Measurements from ENCODE around the gene NGEF.

NGEF gene

DNA sequence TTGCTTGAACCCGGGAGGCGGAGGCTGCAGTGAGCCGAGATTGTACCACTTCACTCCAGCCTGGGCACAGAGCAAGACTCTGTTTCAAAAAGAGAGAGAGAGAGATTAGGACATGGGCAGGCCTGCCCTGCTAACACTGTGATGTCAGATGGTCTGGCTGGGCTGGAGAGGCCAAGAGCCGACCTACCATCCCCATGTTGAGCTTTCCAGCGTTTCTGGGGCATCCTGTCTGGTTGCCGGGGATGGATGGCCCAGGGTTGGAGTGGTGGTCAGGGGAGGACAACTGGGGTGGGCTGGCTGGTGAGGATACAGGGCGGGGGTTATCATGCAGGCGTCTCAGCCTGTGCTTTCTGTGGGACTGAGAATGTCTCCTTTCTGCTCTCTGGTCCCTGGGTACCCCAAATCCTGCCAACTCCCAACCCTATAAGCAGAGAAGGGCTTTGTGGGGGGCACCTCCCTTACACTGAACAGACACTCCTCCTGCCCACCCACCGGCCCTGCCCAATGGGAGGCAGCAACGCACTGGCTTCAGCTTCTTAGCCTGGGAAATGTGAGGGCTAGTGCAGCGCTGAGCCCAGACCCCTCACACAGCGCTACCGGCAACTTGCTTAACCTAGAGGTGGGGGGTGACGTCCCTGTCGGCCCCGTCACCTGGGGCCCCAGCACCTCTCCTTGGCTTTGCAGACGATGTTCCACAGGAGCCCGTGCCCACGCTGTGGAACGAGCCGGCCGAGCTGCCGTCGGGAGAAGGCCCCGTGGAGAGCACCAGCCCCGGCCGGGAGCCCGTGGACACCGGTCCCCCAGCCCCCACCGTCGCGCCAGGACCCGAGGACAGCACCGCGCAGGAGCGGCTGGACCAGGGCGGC is 137.6 kb downstream of the NGEF start:
- DNase-seq (ENCODE audit: extremely low read depth in 1 of 2, low read depth in 1 of 2), result no peak

DNA sequence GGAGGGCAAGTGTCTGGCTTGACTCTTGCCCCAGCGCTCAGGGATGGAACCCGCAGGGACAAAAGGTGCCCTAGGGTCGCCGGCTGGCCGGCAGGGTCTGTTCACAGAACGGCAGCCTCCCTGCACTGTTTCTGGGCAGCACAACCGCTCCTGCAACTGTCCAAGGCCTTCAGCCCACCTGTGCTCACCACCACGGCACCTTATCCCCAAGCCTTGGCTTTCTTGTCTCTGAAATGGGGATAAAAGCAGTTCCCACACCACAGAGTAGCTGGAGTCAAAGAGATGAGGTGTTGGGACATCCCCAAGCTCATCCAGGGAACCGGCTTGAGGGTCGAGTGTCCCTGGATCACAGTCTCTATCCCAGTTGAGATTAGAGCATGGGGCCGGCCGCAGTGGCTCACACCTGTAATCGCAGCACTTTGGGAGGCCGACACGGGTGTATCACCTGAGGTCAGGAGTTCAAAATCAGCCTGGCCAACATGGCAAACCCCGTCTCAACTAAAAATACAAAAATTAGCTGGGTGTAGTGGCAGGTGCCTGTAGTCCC is 138.3 kb downstream of the NGEF start:
- no peak for DNase-seq (ENCODE audit: extremely low read depth in 1 of 2, low read depth in 1 of 2)

DNA sequence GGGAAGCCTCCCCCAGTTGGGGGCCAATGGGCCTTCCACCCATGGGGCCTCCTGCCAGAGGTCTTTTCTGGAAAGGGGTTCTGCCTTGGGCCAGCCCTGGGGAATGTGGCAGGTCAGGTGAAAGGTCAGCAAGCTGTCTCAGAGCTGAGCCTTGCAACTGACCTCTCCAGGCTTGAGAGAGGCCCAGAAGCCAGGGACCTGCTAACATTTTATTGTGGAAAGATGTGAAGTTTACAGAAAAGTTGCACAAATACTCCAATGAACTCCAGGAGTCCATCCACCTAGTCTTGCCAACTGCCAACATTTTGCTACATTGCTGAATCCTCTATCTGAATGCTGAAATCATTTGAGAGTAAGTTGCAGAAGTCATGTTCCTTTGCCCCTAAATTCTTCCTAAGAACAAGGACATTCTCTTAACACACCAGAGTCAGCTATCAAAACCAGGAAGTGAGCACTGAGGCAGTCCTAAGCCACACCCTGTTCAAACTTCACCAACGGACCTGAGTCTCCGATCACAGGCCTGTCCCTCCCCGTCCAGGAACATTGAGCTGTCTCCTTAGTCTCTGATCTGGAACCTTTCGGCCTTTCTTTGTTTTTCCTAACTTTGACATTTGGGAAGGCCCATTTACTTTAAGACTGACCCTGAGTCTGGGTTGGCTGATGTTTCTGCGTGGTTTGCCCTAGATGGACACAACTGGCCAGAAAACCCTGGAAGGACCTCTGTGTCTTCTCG is 139.0 kb downstream of the NGEF start:
- DNase-seq (ENCODE audit: extremely low read depth in 1 of 2, low read depth in 1 of 2), result no peak

GRCh38 chr2:232873292-232873908 is 139.7 kb downstream of the NGEF start:
- DNase-seq (ENCODE audit: extremely low read depth in 1 of 2, low read depth in 1 of 2), result no peak

DNA sequence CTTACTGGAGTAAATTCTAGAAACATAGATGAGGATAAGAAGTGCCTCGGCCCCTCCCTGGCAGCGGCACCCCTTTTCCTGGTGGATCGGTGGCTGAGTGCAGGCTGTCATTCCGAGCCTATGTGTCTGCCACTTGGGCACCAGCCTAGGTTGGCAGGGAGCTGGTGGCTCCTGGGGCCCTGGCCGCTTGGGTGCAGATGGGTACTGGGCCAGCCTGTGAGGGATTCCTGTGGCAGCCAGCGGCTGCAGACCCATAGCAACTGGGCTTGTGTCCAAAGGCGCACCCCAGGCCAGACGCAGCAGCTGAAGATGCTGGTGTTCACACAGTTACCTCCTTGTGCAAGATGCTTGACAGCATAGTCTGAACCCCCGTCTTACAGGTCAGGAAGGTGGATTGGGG is 140.2 kb downstream of the NGEF start:
- no peak for DNase-seq (ENCODE audit: extremely low read depth in 1 of 2, low read depth in 1 of 2)

DNA sequence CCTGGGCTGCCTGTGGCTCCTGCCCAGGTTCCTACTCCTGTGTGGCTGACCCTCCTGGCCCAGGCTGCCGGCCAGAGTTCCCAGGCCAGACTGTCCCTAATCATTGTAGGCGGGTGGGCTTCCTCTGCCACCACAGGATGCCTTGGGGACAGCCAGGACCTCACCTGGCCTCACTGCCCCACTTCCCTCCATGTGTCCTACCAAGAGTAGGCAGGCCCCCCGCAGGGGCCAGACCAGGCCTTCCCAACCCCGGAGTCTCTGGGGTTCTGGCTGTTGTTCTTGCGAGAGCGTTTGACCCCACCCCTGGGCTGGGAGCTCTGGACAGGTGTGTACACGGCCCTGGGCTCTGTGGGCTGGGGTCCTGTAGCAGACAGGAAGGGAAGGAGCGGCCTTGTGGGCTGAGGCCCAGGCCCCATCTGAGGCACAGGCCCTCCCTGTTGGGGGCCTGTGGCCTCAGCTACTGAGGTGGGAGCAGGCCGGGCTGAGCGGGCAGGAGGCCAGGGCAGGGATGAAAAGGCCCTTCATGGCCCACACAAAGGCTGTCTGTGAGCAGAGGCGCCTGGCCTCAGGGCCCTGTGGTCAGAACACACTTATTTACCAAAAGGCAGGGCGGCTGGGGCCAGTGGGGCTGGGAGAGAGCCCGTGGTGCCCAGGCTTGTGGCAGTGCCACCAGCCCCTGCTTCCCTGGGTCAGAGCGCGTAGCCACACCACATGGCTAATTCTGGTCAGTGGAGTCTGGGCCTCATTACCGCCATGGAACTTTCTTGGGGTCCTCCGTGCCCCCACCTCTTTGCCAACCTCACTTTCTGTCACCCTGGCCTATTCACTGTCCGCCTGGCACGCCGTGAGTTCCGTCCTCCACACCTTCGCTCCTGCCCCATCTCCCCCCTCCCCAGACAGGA is 141.0 kb downstream of the NGEF start:
- DNase-seq (ENCODE audit: extremely low read depth in 1 of 2, low read depth in 1 of 2), result no peak

- no peak for DNase-seq (ENCODE audit: extremely low read depth in 1 of 2, low read depth in 1 of 2)
These were observed 141.6 kb downstream of the NGEF start for GRCh38 chr2:232871418-232871834.

DNA sequence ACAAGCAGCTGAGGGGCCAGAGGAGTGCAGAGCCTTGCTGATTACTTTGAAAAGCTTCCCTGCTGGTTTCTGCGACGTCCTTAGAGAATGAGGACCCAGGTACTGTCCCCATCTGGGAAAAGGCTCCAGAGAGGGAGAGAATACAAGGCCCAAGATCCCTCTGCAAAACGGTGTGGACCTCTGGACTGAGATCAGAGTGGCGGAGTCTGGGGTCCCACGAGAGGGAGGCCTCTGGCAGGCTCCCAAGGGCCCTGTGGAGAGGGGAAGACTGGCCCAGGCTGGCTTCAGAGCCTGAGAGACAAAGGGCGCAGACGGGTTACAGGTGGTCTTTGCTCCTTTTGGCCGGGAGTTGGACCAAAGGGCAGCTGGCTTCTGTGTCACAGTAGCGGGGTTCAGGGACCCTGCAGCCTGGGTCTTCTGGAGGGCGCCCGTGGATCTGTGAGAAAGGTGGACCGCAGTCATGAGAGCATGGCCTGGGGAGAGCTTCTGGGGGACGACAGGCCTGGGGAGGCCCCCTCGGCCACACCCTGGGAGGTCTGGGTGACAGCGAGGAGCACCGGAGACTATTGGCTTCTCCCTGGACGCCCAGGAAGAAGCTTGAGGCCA is 142.2 kb downstream of the NGEF start:
- no peak for DNase-seq (ENCODE audit: extremely low read depth in 1 of 2, low read depth in 1 of 2)

GRCh38 chr2:232870018-232870765 is 142.9 kb downstream of the NGEF start, which contains the start of gene SNORC:
TSS of gene SNORC (plus strand) at chr2:232870264. CDS start at chr2:232870342, 78 bp downstream.
- DNase-seq (ENCODE audit: extremely low read depth in 1 of 2, low read depth in 1 of 2), result no peak

- no peak for DNase-seq (ENCODE audit: extremely low read depth in 1 of 2, low read depth in 1 of 2)
These were observed 143.7 kb downstream of the NGEF start for GRCh38 chr2:232869138-232870017.

DNA sequence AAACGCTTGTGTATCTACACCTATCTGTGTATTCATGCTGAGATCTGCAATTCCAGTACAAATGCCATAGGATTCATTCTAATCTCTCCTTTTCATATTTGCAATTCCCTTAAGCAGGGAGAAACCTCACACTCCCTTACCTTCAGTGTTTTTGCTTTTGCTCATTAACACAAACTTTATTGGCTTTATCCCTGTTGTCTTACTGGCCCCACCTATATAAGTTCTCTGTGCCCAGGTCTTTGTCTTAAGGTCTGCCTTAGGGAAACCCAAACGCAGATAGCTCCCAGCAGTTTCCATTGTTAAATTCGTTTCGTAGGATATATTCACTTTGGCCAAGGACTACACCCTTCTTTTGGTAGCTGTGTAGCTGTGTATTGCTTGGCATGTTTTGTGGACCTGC is 147.0 kb downstream of the NGEF start:
- DNase-seq (ENCODE audit: extremely low read depth in 1 of 2, low read depth in 1 of 2), result no peak

DNA sequence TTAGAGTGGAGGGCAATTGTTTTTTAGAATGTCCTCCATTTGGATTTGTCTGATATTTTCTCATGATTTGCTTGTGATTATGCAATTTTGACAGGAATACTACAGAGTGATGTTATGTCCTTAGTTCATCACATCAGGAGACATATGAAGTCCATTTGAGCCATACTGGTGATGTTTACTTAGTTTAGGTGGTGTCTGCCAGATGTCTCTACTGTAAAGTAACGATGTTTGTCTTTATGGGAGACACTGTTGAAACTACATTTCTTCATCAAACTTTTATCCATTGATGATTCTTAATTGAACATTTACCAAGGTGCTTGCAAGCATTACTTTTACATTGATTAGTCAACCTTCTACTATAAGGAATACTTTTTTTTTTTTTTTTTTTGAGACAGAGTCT is 147.9 kb downstream of the NGEF start:
- DNase-seq (ENCODE audit: extremely low read depth in 1 of 2, low read depth in 1 of 2), result no peak

DNA sequence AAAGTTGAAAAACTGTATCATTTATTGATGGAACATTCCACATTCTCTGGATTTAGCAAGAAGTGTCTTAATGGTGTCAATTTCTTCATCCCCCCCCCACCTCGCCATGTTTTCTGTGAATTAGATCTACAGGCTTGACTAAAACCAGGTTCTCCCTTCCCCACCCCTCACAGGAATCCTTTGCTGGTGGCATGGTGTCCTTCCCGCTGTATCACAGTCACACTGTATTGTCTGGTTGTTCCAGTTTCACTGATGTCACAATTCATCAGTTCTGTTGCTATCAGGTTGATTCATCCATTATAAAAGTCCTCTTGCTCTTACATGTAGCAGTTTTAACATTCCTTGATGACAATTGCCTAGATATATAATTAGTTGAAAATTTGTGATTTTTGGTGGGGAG is 149.1 kb downstream of the NGEF start:
- no peak for DNase-seq (ENCODE audit: extremely low read depth in 1 of 2, low read depth in 1 of 2)

DNA sequence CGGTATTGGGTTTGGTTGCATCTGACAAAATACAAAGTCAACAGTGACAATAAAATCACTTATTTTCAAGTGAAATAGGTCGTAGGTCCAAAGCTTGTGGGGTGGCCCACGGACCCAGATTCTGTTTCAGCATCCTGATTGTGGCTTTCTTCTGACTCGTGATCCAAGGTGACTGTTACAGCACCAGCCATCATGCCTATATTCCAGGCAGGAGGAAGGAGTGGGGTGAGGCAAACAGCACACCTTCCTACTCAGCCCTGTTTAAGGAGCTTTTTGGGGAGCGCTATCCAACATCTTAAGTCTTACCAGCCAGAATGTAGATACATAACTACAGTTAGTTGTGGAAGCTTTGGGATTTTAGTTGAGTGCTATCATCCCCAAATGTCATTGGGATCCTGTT is 151.7 kb downstream of the NGEF start:
- DNase-seq (ENCODE audit: extremely low read depth in 1 of 2, low read depth in 1 of 2), result no peak

- DNase-seq (ENCODE audit: extremely low read depth in 1 of 2, low read depth in 1 of 2), result no peak
These were observed 152.3 kb downstream of the NGEF start for GRCh38 chr2:232860593-232861241.

- no peak for DNase-seq (ENCODE audit: extremely low read depth in 1 of 2, low read depth in 1 of 2)
These were observed 153.6 kb downstream of the NGEF start for GRCh38 chr2:232859385-232859916.

- no peak for DNase-seq (ENCODE audit: extremely low read depth in 1 of 2, low read depth in 1 of 2)
These were observed 155.9 kb downstream of the NGEF start for GRCh38 chr2:232857158-232857563.
